H1 (cell line): Measurements from ENCODE around the gene PPM1M. TPM values are rescaled to one million over a fixed set of nuclear protein-coding genes. Genes with fewer than 3 reads are reported as not detected.

Experiments used
- CTCF ChIA-PET: fragments of 300-600 bp; sonication (Branson Sonifier 250); formaldehyde crosslinking; loops from one replicate; lab custom pipeline; 2021; ENCODE audit not compliant: partially characterized antibody; lab: Charles Lee
- POLR2A ChIA-PET: fragments of 300-600 bp; sonication (Branson Sonifier 250); formaldehyde crosslinking; loops from one replicate; lab custom pipeline; 2021; ENCODE audit warnings: inconsistent platforms; ENCODE audit not compliant: partially characterized antibody; lab: Charles Lee
- DNase-seq, 2 experiments: peaks; one replicate each; pipeline versions ENCODE4 v3.0.0 to v3.0.0-alpha.2; 2010 to 2022; ENCODE audit warnings: low spot score in 2 of 2, low read depth in 1 of 2, mixed read lengths in 1 of 2
- FAIRE-seq: peaks from 2 replicates; lab custom pipeline; 2011; peaks lifted over from hg19 to GRCh38; lab: Jason Lieb, UNC
- H2AFZ ChIP-seq: 2 replicates; pipeline ENCODE4 v1.8.1; 2012; ENCODE audit warnings: low read length, inconsistent platforms
- H2AK5ac ChIP-seq: 2 replicates; pipeline ENCODE4 v1.6.1; 2013; ENCODE audit warnings: low read depth, low read length
- H2BK120ac ChIP-seq: replicated peaks from 2 replicates; pipeline ENCODE3; 2013; ENCODE audit warnings: low read depth, low read length, inconsistent platforms
- H2BK12ac ChIP-seq: 2 replicates; pipeline ENCODE4 v1.6.1; 2013; ENCODE audit warnings: low read depth, low read length
- H2BK15ac ChIP-seq: 2 replicates; pipeline ENCODE4 v1.6.1; 2013; ENCODE audit warnings: low read length
- H2BK20ac ChIP-seq: 2 replicates; pipeline ENCODE4 v1.6.1; 2013; ENCODE audit warnings: low read length
- H2BK5ac ChIP-seq: 2 replicates; pipeline ENCODE4 v1.6.1; 2013; ENCODE audit warnings: low read depth, low read length
- H3K14ac ChIP-seq: 2 replicates; pipeline ENCODE4 v1.6.1; 2013; ENCODE audit warnings: inconsistent platforms; ENCODE audit not compliant: insufficient read length
- H3K18ac ChIP-seq: 2 replicates; pipeline ENCODE4 v1.6.1; 2013; ENCODE audit warnings: low read length; ENCODE audit errors: extremely low read depth
- H3K23ac ChIP-seq: 2 replicates; pipeline ENCODE4 v1.6.1; 2013; ENCODE audit warnings: inconsistent platforms; ENCODE audit not compliant: insufficient read length
- H3K23me2 ChIP-seq: 2 replicates; pipeline ENCODE4 v1.6.1; 2013; ENCODE audit warnings: low read depth, low read length
- H3K27ac ChIP-seq: 2 replicates; pipeline ENCODE4 v1.6.1; 2011; ENCODE audit warnings: low read depth, low read length, inconsistent platforms
- H3K27me3 ChIP-seq, 4 experiments: replicated peaks in 1 of 4; 1 replicate in 1 of 4; 2 replicates in 3 of 4; pipeline versions ENCODE4 v1.6.1 to v1.8.1; 2011 to 2013; ENCODE audit warnings: low read length in 3 of 4, mild to moderate bottlenecking in 3 of 4, inconsistent platforms in 2 of 4, mixed read lengths in 2 of 4, moderate library complexity in 1 of 4; ENCODE audit not compliant: control insufficient read depth in 3 of 4, insufficient read depth in 3 of 4; ENCODE audit errors: extremely low read depth in 1 of 4
- H3K36me3 ChIP-seq, 4 experiments: 2 replicates each; pipeline versions ENCODE4 v1.6.1 to v1.8.1; 2011 to 2013; ENCODE audit warnings: mild to moderate bottlenecking in 4 of 4, low read length in 3 of 4, moderate library complexity in 2 of 4, control low read depth in 1 of 4, inconsistent platforms in 1 of 4; ENCODE audit not compliant: insufficient read depth in 4 of 4, control insufficient read depth in 2 of 4
- H3K4ac ChIP-seq: replicated peaks from 2 replicates; pipeline ENCODE3; 2013; ENCODE audit warnings: low read length, low read depth, mixed read lengths, inconsistent platforms; ENCODE audit not compliant: insufficient read length
- H3K4me1 ChIP-seq, 4 experiments: replicated peaks in 1 of 4; 1 replicate in 1 of 4; 2 replicates in 3 of 4; pipeline versions ENCODE4 v1.6.1 to v1.8.1; 2011 to 2013; ENCODE audit warnings: low read length in 3 of 4, inconsistent platforms in 2 of 4, mixed read lengths in 1 of 4; ENCODE audit not compliant: insufficient read depth in 4 of 4, control insufficient read depth in 3 of 4
- H3K4me2 ChIP-seq, 2 experiments: 2 replicates each; pipeline versions ENCODE4 v1.6.1 to v1.8.1; 2011 to 2013; ENCODE audit warnings: low read depth in 2 of 2, low read length in 2 of 2, control low read depth in 1 of 2, inconsistent platforms in 1 of 2, mild to moderate bottlenecking in 1 of 2; ENCODE audit not compliant: insufficient read depth in 1 of 2
- H3K4me3 ChIP-seq, 4 experiments: fragments of 200-600, 300-600 bp in 1 of 4; sonication (generic), shearing (Covaris generic), sonication (Bioruptor Twin) in 1 of 4; 2 replicates each; pipeline versions ENCODE4 v1.5.1 to v1.8.1; 2011 to 2016; ENCODE audit warnings: low read length in 4 of 4, low read depth in 3 of 4, control low read depth in 2 of 4, inconsistent platforms in 2 of 4, mild to moderate bottlenecking in 2 of 4, mixed read lengths in 1 of 4, moderate library complexity in 1 of 4; ENCODE audit not compliant: insufficient read depth in 2 of 4; ENCODE audit errors: extremely low read depth in 1 of 4
- H3K56ac ChIP-seq: replicated peaks from 2 replicates; pipeline ENCODE3; 2013; ENCODE audit warnings: low read depth, mild to moderate bottlenecking, mixed read lengths, low read length, inconsistent platforms; ENCODE audit not compliant: insufficient read length
- H3K79me1 ChIP-seq: 2 replicates; pipeline ENCODE4 v1.6.1; 2013; ENCODE audit warnings: low read depth, low read length, control low read depth
- H3K79me2 ChIP-seq, 2 experiments: 2 replicates each; pipeline versions ENCODE4 v1.6.1 to v1.8.1; 2012 to 2013; ENCODE audit warnings: low read length in 2 of 2, mild to moderate bottlenecking in 2 of 2, inconsistent platforms in 1 of 2; ENCODE audit not compliant: insufficient read depth in 2 of 2, control insufficient read depth in 1 of 2
- H3K9ac ChIP-seq, 4 experiments: replicated peaks in 1 of 4; 1 replicate in 1 of 4; 2 replicates in 3 of 4; pipeline versions ENCODE4 v1.6.1 to v1.8.1; 2011 to 2013; ENCODE audit warnings: low read depth in 3 of 4, low read length in 3 of 4, control low read depth in 2 of 4, mild to moderate bottlenecking in 2 of 4, moderate library complexity in 2 of 4, inconsistent platforms in 1 of 4; ENCODE audit errors: extremely low read depth in 1 of 4
- H3K9me3 ChIP-seq, 2 experiments: 2 replicates each; pipeline versions ENCODE4 v1.6.1 to v1.8.1; 2012 to 2013; ENCODE audit warnings: mild to moderate bottlenecking in 2 of 2, moderate library complexity in 2 of 2, control low read depth in 1 of 2, inconsistent platforms in 1 of 2, low read depth in 1 of 2, low read length in 1 of 2, mixed read lengths in 1 of 2; ENCODE audit not compliant: insufficient read depth in 2 of 2
- H4K20me1 ChIP-seq, 2 experiments: replicated peaks in 1 of 2; 2 replicates each; pipeline versions ENCODE3 to v1.8.1; 2011 to 2013; ENCODE audit warnings: inconsistent platforms in 2 of 2, low read length in 2 of 2, mild to moderate bottlenecking in 1 of 2; ENCODE audit not compliant: insufficient read depth in 2 of 2, control insufficient read depth in 1 of 2
- H4K5ac ChIP-seq: 2 replicates; pipeline ENCODE4 v1.6.1; 2013; ENCODE audit warnings: low read length, low read depth, mixed read lengths, inconsistent platforms; ENCODE audit not compliant: insufficient read length
- H4K8ac ChIP-seq: 2 replicates; pipeline ENCODE4 v1.8.0; 2013; ENCODE audit warnings: mild to moderate bottlenecking, moderate library complexity, low read length, inconsistent platforms; ENCODE audit not compliant: insufficient read depth; ENCODE audit errors: extremely low read depth
- H4K91ac ChIP-seq: replicated peaks from 2 replicates; pipeline ENCODE3; 2013; ENCODE audit warnings: low read length, mixed read lengths, inconsistent platforms; ENCODE audit not compliant: insufficient read length
- ATF2 ChIP-seq: IDR thresholded peaks from 2 replicates; pipeline ENCODE4 v1.6.1; 2012; ENCODE audit warnings: low read length, inconsistent platforms
- BRCA1 ChIP-seq: IDR thresholded peaks from 2 replicates; pipeline ENCODE4 v1.6.1; 2012; ENCODE audit warnings: low read depth, low read length, improper control_type of control experiment
- CHD1 ChIP-seq: IDR thresholded peaks from 2 replicates; pipeline ENCODE4 v1.6.1; 2012; ENCODE audit warnings: low read depth, low read length, improper control_type of control experiment
- HDAC2 ChIP-seq, 2 experiments: fragments of 300-600 bp in 1 of 2; sonication (generic) in 1 of 2; IDR thresholded peaks; 2 replicates each; pipeline ENCODE4 v1.6.1; 2011 to 2012; ENCODE audit warnings: low read depth in 2 of 2, low read length in 2 of 2, mild to moderate bottlenecking in 2 of 2, moderate library complexity in 2 of 2, borderline replicate concordance in 1 of 2, inconsistent platforms in 1 of 2
- WGBS, 2 experiments: shearing (Covaris generic) in 1 of 2; methylation state at CpG; one replicate each; pipeline versions ENCODE4 v1.1.6 to v1.1.7; 2013 to 2015; ENCODE audit warnings: low lambda C conversion rate in 2 of 2, mixed read lengths in 2 of 2, inconsistent platforms in 1 of 2, low coverage in 1 of 2, missing lambda C conversion rate in 1 of 2; ENCODE audit not compliant: insufficient replicate concordance in 2 of 2, insufficient coverage in 1 of 2, insufficient read length in 1 of 2; ENCODE audit errors: extremely low coverage in 1 of 2, missing lambda C conversion rate in 1 of 2; 5-methylcytosine and 5-hydroxymethylcytosine counted together
- polyA plus RNA-seq, 7 experiments: library from polyadenylated mRNA; depleted of rRNA in 3 of 7; stranded (reverse) in 5 of 7; unstranded in 2 of 7; fragments of >200 nt in 5 of 7; fragments of 200-250 nt in 2 of 7; gene quantifications; 1 replicate in 5 of 7; 2 replicates in 1 of 7; 4 replicates in 1 of 7; pipeline versions ENCODE4 v1.2.1 to v1.2.3, GENCODE V29; 2011 to 2013; ENCODE audit warnings: missing spikeins in 2 of 7, mixed read lengths in 2 of 7
- total RNA-seq: library from RNA; stranded (reverse); fragmentation: NEBNext Ultra II Directional; extraction: Animal tissue kit (Norgen Biotek cat#: 25700); gene quantifications from 2 replicates; pipeline ENCODE4 v1.2.1, GENCODE V29; 2021

The PPM1M gene
- total and polyA plus RNA-seq, 2 of the 8 experiments (the other 6 are each of a cell fraction or from before 2014, with no cell fraction given): 5.2 to 6.3 TPM

GRCh38 chr3:52256622-52257021 lies 11.1 kb downstream of the PPM1M start:
- H3K27me3 ChIP-seq: no peaks in the 10 kb centered on the region
- 85% methylated on average over 4 of the region's 4 CpGs; no CpG with 5 or more reads in 1 of the 2 experiments for WGBS, 2 experiments
- peaks cover 0 to 3% of the 10 kb centered on the region in 2 experiments; a peak in 2 of 4 replicates for H3K79me2 ChIP-seq
- H4K91ac ChIP-seq: no peak overlapping the region
- no peak overlapping the region for H2BK12ac ChIP-seq
- H3K4me1 ChIP-seq: no peaks in the 10 kb centered on the region
- H3K27ac ChIP-seq: no peak overlapping the region
- FAIRE-seq: no peak
- DNase-seq: no peak
- H4K5ac ChIP-seq: no peak overlapping the region
- no peak overlapping the region for H3K23ac ChIP-seq
- ChIA-PET POLR2A (interaction anchor here (0.9 to 1.6 kb wide), 3 partner anchors 10 to 20 kb away, joined by 3 to 4 read pairs (median 4); no protein-coding TSS in a partner anchor), CTCF (interaction anchor here (0.6 to 17.7 kb wide), 4 partner anchors 26 to 192 kb away, joined by 3 to 126 read pairs (median 4); partner anchors contain the start of gene TLR9)
- no peak overlapping the region for H3K14ac ChIP-seq
- H3K36me3 ChIP-seq: peaks cover 36 to 92% (median 70%) of the 10 kb centered on the region in 4 experiments
- H4K20me1 ChIP-seq: peaks cover 4 to 11% of the 10 kb centered on the region in 2 experiments
- H3K79me1 ChIP-seq: no peaks in the 10 kb centered on the region
- no peak overlapping the region for H3K4ac ChIP-seq
- H4K8ac ChIP-seq: no peak overlapping the region
- H3K9ac ChIP-seq: no peak overlapping the region
- no peak overlapping the region for H3K4me3 ChIP-seq
- H3K23me2 ChIP-seq: no peaks in the 10 kb centered on the region
- H2AK5ac ChIP-seq: no peak overlapping the region
- no peak overlapping the region for H3K18ac ChIP-seq
- H2BK120ac ChIP-seq: no peak overlapping the region
- H2AFZ ChIP-seq: no peak overlapping the region
- H3K9me3 ChIP-seq: no peaks in the 10 kb centered on the region
- no peak overlapping the region for H3K4me2 ChIP-seq
- H2BK5ac ChIP-seq: no peak overlapping the region
- TF ChIP-seq BRCA1 (no peak), ATF2 (no peak), CHD1 (no peak), HDAC2 (IDR thresholded peaks at IDR 0.05; ENCODE audit: borderline replicate concordance in 1 of 2, low read depth in 2 of 2, low read length in 2 of 2) (no peak)
- H2BK15ac ChIP-seq: no peak overlapping the region
- H2BK20ac ChIP-seq: no peak overlapping the region
- H3K56ac ChIP-seq: no peak overlapping the region
